ENCODE data around the gene TRIM31. TPM values are rescaled to one million over a fixed set of nuclear protein-coding genes. Genes with fewer than 3 reads are reported as not detected.

Gene TRIM31
- polyA plus RNA-seq, 1 donor (not counting 4 experiments of a cell fraction or from before 2014, with no cell fraction given), result not detected

DNA sequence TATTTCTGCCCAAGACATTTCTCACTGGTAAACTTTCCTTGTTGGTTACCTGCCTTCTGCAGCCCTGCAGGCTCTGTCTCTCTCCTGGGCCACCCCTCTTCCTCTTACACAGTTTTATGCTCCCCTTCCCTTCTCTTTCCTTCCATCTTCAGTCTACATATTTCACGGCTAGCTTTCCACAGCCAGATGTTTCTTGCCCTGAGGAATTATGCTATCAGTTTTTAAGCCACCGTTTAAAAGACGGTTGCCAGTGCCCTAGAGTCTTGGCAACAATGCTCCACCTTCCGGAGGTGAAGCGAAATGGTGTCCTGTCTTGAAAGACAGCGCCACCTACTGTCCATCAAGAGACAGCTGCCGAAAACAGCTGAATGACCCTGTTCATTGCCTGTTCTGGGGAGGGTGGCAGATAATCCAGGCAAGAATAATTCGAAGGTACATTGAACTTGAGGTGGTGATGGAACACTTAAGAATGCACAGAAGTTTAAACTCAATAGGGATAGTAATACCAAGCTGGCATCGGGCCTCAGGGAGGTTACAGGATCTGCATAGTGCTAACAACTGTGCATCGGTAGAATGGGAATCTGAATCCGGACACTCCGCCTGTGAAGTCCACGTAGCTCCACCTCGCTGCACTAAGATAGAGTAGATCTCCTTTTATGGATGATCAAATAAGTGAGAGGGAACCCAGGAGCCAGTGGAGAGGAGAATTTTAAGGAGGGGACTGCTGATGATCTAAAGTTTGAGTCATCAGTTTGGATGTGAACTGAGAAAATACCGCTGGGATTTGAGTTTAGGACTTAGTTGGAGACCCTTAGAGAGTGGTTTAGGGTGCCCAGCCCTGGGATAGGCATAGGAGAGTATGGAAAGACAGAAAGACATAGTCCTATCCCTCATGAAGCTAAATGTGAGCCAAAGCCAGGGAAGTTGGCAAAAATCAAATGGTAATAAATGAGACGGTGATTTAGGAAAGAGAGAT is 18.3 kb upstream of the TRIM31 start:
- Histone ChIP-seq H2AFZ (ENCODE audit: control insufficient read depth, low read length) (peak overlapping the region; percentile 77), H3K9me1 (ENCODE audit: control insufficient read depth, extremely low read depth, insufficient read depth, low read length) (no peaks in the 10 kb centered on the region), H3K36me3 (ENCODE audit: control insufficient read depth in 2 of 2, extremely low read depth in 1 of 2, insufficient read depth in 2 of 2, low read length in 2 of 2) (no peaks in the 10 kb centered on the region), H3K27ac (ENCODE audit: control insufficient read depth, insufficient read depth, low read length) (no peak overlapping the region), H3K4me1 (ENCODE audit: control insufficient read depth, extremely low read depth, insufficient read depth, low read length) (peaks cover 8% of the 10 kb centered on the region), H3K4me3 (ENCODE audit: control insufficient read depth in 2 of 3, extremely low read depth in 1 of 3, insufficient read depth in 2 of 3, low read depth in 1 of 3, low read length in 3 of 3) (peak overlapping the region in 1 of 3 experiments; percentile 39), H3K9ac (ENCODE audit: control insufficient read depth, extremely low read depth, insufficient read depth, low read length) (no peak overlapping the region), H3K79me2 (ENCODE audit: control insufficient read depth, insufficient read depth, low read length) (no peaks in the 10 kb centered on the region), H4K20me1 (ENCODE audit: control insufficient read depth, extremely low read depth, insufficient read depth, low read length) (no peaks in the 10 kb centered on the region), H3K4me2 (ENCODE audit: control insufficient read depth, extremely low read depth, insufficient read depth, low read depth, low read length) (peak overlapping the region; percentile 70), H3K27me3 (ENCODE audit: control insufficient read depth, extremely low read depth, insufficient read depth, low read length) (peaks cover 49% of the 10 kb centered on the region), H3K9me3 (ENCODE audit: control insufficient read depth, low read depth, low read length) (no peaks in the 10 kb centered on the region)
- dilution Hi-C loops (cut with MboI; ENCODE audit: extremely low pct_ligation_motif_present, low sequenced_read_pairs), result loop anchor here (10.0 kb wide), 1 partner anchor 56 kb away; the partner anchor contains the start of gene RNF39
- TF ChIP-seq, protein P1, sequence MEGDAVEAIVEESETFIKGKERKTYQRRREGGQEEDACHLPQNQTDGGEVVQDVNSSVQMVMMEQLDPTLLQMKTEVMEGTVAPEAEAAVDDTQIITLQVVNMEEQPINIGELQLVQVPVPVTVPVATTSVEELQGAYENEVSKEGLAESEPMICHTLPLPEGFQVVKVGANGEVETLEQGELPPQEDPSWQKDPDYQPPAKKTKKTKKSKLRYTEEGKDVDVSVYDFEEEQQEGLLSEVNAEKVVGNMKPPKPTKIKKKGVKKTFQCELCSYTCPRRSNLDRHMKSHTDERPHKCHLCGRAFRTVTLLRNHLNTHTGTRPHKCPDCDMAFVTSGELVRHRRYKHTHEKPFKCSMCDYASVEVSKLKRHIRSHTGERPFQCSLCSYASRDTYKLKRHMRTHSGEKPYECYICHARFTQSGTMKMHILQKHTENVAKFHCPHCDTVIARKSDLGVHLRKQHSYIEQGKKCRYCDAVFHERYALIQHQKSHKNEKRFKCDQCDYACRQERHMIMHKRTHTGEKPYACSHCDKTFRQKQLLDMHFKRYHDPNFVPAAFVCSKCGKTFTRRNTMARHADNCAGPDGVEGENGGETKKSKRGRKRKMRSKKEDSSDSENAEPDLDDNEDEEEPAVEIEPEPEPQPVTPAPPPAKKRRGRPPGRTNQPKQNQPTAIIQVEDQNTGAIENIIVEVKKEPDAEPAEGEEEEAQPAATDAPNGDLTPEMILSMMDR (optimal IDR thresholded peaks at IDR 0.05 in 1 of 3, IDR thresholded peaks at IDR 0.05 in 1 of 3, conservative IDR thresholded peaks at IDR 0.05 in 1 of 3; ENCODE audit: extremely low read depth in 1 of 3, insufficient read depth in 2 of 3, low read length in 3 of 3), result peak; percentile 99 to 100 (median 100)
- TF ChIP-seq EZH2 (IDR thresholded peaks at IDR 0.05; ENCODE audit: low read length), result no peak
- peak; percentile 57 for DNase-seq (ENCODE audit: low read depth, low spot score)
- peak; percentile 67 for FAIRE-seq

DNA sequence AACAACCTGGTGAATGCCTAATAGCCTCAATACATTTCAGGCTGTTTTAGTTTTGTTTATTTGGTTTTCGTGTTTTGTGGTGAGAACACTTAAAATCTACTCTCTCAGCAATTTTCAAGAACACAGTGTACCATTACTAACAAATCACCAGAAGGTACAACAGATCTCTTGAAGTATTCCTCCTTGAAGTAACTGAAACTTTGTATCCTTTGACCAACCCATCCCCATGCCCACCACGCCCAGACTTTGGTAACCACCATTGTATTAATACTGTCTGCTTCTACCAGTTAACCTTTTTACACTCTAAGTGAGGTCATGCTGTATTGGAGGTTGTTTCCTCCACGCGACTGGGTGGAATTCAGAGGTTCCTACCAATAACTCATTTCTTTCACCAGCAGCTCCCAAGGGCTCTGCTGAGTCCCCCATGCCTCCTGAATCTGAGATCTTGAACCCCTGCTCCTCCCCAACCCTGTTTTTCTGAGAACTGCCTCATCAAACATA is 17.3 kb upstream of the TRIM31 start:
- Histone ChIP-seq H3K9ac (ENCODE audit: control insufficient read depth, extremely low read depth, insufficient read depth, low read length) (no peak overlapping the region), H3K4me3 (ENCODE audit: control insufficient read depth in 2 of 3, extremely low read depth in 1 of 3, insufficient read depth in 2 of 3, low read depth in 1 of 3, low read length in 3 of 3) (no peak overlapping the region), H3K79me2 (ENCODE audit: control insufficient read depth, insufficient read depth, low read length) (no peaks in the 10 kb centered on the region), H3K27ac (ENCODE audit: control insufficient read depth, insufficient read depth, low read length) (no peak overlapping the region), H4K20me1 (ENCODE audit: control insufficient read depth, extremely low read depth, insufficient read depth, low read length) (no peaks in the 10 kb centered on the region), H3K4me1 (ENCODE audit: control insufficient read depth, extremely low read depth, insufficient read depth, low read length) (peaks cover 8% of the 10 kb centered on the region), H3K9me3 (ENCODE audit: control insufficient read depth, low read depth, low read length) (no peaks in the 10 kb centered on the region), H2AFZ (ENCODE audit: control insufficient read depth, low read length) (no peak overlapping the region), H3K9me1 (ENCODE audit: control insufficient read depth, extremely low read depth, insufficient read depth, low read length) (no peaks in the 10 kb centered on the region), H3K4me2 (ENCODE audit: control insufficient read depth, extremely low read depth, insufficient read depth, low read depth, low read length) (no peak overlapping the region), H3K36me3 (ENCODE audit: control insufficient read depth in 2 of 2, extremely low read depth in 1 of 2, insufficient read depth in 2 of 2, low read length in 2 of 2) (no peaks in the 10 kb centered on the region), H3K27me3 (ENCODE audit: control insufficient read depth, extremely low read depth, insufficient read depth, low read length) (peaks cover 49% of the 10 kb centered on the region)
- dilution Hi-C loops (cut with MboI; ENCODE audit: extremely low pct_ligation_motif_present, low sequenced_read_pairs), result loop anchor here (10.0 kb wide), 1 partner anchor 55 kb away; the partner anchor contains the start of gene RNF39
- DNase-seq (ENCODE audit: low read depth, low spot score), result no peak
- no peak for FAIRE-seq
- no peak for TF ChIP-seq EZH2 (IDR thresholded peaks at IDR 0.05; ENCODE audit: low read length)
- TF ChIP-seq, protein P1 (optimal IDR thresholded peaks at IDR 0.05 in 1 of 3, IDR thresholded peaks at IDR 0.05 in 1 of 3, conservative IDR thresholded peaks at IDR 0.05 in 1 of 3; ENCODE audit: extremely low read depth in 1 of 3, insufficient read depth in 2 of 3, low read length in 3 of 3), result no peak

Data from keratinocyte (primary cell).